OCI-LY3 (cell line): ENCODE results near the gene PNMT.
A peak's percentile ranks its signal among the peaks of the same experiment; 100 is the strongest.

Source experiments
- H2AFZ ChIP-seq: fragments of 200-600, 300-600 bp; shearing (Covaris generic); 2 replicates; pipeline ENCODE4 v1.6.0; 2014; ENCODE audit warnings: antibody characterized with exemption, low read depth, low read length
- H3K27ac ChIP-seq: fragments of 200-600, 300-600 bp; sonication (generic); 2 replicates; pipeline ENCODE4 v1.5.1; 2014; ENCODE audit warnings: mild to moderate bottlenecking, low read length, moderate library complexity, mixed read lengths
- H3K27me3 ChIP-seq: fragments of 200-600, 300-600 bp; sonication (generic); 2 replicates; pipeline ENCODE4 v1.6.1; 2014; ENCODE audit warnings: low read depth, low read length, mixed read lengths
- H3K36me3 ChIP-seq: fragments of 200-600, 300-600 bp; sonication (generic); replicated peaks from 2 replicates; pipeline ENCODE3; 2014; ENCODE audit warnings: low read depth, low read length, mixed read lengths
- H3K4me1 ChIP-seq: fragments of 300-600, 200-600 bp; sonication (generic); 2 replicates; pipeline ENCODE4 v1.6.1; 2014; ENCODE audit warnings: low read length, mixed read lengths
- H3K4me2 ChIP-seq: fragments of 200-600, 300-600 bp; sonication (generic); 2 replicates; pipeline ENCODE4 v1.6.1; 2014; ENCODE audit warnings: low read length, mixed read lengths
- H3K4me3 ChIP-seq: fragments of 300-600, 200-600 bp; sonication (generic); 2 replicates; pipeline ENCODE4 v1.5.1; 2014; ENCODE audit warnings: antibody characterized with exemption, mild to moderate bottlenecking, low read length, moderate library complexity
- H3K79me2 ChIP-seq: fragments of 300-600, 200-600 bp; shearing (Covaris generic); 2 replicates; pipeline ENCODE4 v1.6.1; 2014; ENCODE audit warnings: mild to moderate bottlenecking, low read length, mixed read lengths
- H3K9ac ChIP-seq: fragments of 300-600, 200-600 bp; shearing (Covaris generic); 2 replicates; pipeline ENCODE4 v1.6.0; 2014; ENCODE audit warnings: mild to moderate bottlenecking, low read length, moderate library complexity
- H3K9me3 ChIP-seq: fragments of 200-600, 300-600 bp; shearing (Covaris generic); 2 replicates; pipeline ENCODE4 v1.6.1; 2014; ENCODE audit warnings: low read length, mixed read lengths; ENCODE audit not compliant: insufficient read depth
- H4K20me1 ChIP-seq: fragments of 200-600, 300-600 bp; sonication (generic); 2 replicates; pipeline ENCODE4 v1.6.1; 2016; ENCODE audit warnings: low read length, mixed read lengths; ENCODE audit not compliant: insufficient read depth
- CTCF ChIP-seq: fragments of 200-600, 300-600 bp; sonication (generic); IDR thresholded peaks from 2 replicates; pipeline ENCODE4 v1.5.1; 2014; ENCODE audit warnings: antibody characterized with exemption, low read length, low read depth
- EZH2phosphoT487 ChIP-seq: fragments of 200-600 bp; shearing (Covaris generic); IDR thresholded peaks from 2 replicates; pipeline ENCODE4 v1.6.1; 2018; ENCODE audit warnings: antibody characterized with exemption, mixed run types, low read depth

PNMT gene

GRCh38 chr17:39711851-39712250 lies 43.6 kb downstream of the PNMT start:
- no peaks in the 10 kb centered on the region for H4K20me1 ChIP-seq
- no peaks in the 10 kb centered on the region for H3K27me3 ChIP-seq
- H3K4me3 ChIP-seq: no peak overlapping the region
- H3K9ac ChIP-seq: no peak overlapping the region
- no peaks in the 10 kb centered on the region for H3K79me2 ChIP-seq
- no peaks in the 10 kb centered on the region for H3K36me3 ChIP-seq
- no peak overlapping the region for H2AFZ ChIP-seq
- H3K9me3 ChIP-seq: no peaks in the 10 kb centered on the region
- peaks cover 15% of the 10 kb centered on the region for H3K4me1 ChIP-seq
- no peak overlapping the region for H3K27ac ChIP-seq
- no peak overlapping the region for H3K4me2 ChIP-seq
- no peak for TF ChIP-seq EZH2phosphoT487

GRCh38 chr17:39714234-39714633 lies 46.0 kb downstream of the PNMT start:
- no peak for TF ChIP-seq CTCF
- TF ChIP-seq EZH2phosphoT487: no peak
- Histone ChIP-seq H3K36me3 (no peaks in the 10 kb centered on the region), H3K4me2 (no peak overlapping the region), H3K27ac (no peak overlapping the region), H3K4me3 (no peak overlapping the region), H3K9me3 (no peaks in the 10 kb centered on the region), H3K9ac (no peak overlapping the region), H3K79me2 (no peaks in the 10 kb centered on the region), H4K20me1 (no peaks in the 10 kb centered on the region), H3K27me3 (no peaks in the 10 kb centered on the region), H2AFZ (no peak overlapping the region), H3K4me1 (peaks cover 16% of the 10 kb centered on the region)

GRCh38 chr17:39715375-39716072 lies 47.3 kb downstream of the PNMT start:
- H3K27ac ChIP-seq: no peak overlapping the region
- peak overlapping the region; percentile 72; the same call in 1 of the 2 replicates for H3K4me3 ChIP-seq
- no peaks in the 10 kb centered on the region for H3K9me3 ChIP-seq
- peak overlapping the region; percentile 80 for H3K4me2 ChIP-seq
- H3K36me3 ChIP-seq: no peaks in the 10 kb centered on the region
- H4K20me1 ChIP-seq: no peaks in the 10 kb centered on the region
- H3K27me3 ChIP-seq: no peaks in the 10 kb centered on the region
- H3K4me1 ChIP-seq: peaks cover 16% of the 10 kb centered on the region
- no peaks in the 10 kb centered on the region for H3K79me2 ChIP-seq
- no peak overlapping the region for H3K9ac ChIP-seq
- TF ChIP-seq CTCF: no peak
- no peak for TF ChIP-seq EZH2phosphoT487
- no peak overlapping the region; the same call in 1 of the 2 replicates for H2AFZ ChIP-seq

- H3K4me1 ChIP-seq: peaks cover 16% of the 10 kb centered on the region
- peak overlapping the region; percentile 3; the same call in 1 of the 2 replicates for H3K27ac ChIP-seq
- H3K79me2 ChIP-seq: no peaks in the 10 kb centered on the region
- no peaks in the 10 kb centered on the region for H3K9me3 ChIP-seq
- H3K27me3 ChIP-seq: no peaks in the 10 kb centered on the region
- H3K36me3 ChIP-seq: no peaks in the 10 kb centered on the region
- peak overlapping the region; percentile 80 for H3K4me2 ChIP-seq
- H3K9ac ChIP-seq: peak overlapping the region; percentile 39; the same call in 1 of the 2 replicates
- H4K20me1 ChIP-seq: no peaks in the 10 kb centered on the region
- TF ChIP-seq EZH2phosphoT487 (no peak), CTCF (no peak; the same call in 1 of the 2 replicates)
- peak overlapping the region; percentile 72 for H3K4me3 ChIP-seq
- H2AFZ ChIP-seq: no peak overlapping the region; the same call in 1 of the 2 replicates
These were observed 48.0 kb downstream of the PNMT start for GRCh38 chr17:39716073-39716818.
